ENCODE data around the gene ZNF526.

ZNF526 gene

GRCh38 chr19:42196011-42197001, 23.8 kb upstream of the ZNF526 start:
- DNase-seq, result no peak

- DNase-seq, result no peak
Observed at GRCh38 chr19:42197375-42197817, 22.7 kb upstream of the ZNF526 start.

DNA sequence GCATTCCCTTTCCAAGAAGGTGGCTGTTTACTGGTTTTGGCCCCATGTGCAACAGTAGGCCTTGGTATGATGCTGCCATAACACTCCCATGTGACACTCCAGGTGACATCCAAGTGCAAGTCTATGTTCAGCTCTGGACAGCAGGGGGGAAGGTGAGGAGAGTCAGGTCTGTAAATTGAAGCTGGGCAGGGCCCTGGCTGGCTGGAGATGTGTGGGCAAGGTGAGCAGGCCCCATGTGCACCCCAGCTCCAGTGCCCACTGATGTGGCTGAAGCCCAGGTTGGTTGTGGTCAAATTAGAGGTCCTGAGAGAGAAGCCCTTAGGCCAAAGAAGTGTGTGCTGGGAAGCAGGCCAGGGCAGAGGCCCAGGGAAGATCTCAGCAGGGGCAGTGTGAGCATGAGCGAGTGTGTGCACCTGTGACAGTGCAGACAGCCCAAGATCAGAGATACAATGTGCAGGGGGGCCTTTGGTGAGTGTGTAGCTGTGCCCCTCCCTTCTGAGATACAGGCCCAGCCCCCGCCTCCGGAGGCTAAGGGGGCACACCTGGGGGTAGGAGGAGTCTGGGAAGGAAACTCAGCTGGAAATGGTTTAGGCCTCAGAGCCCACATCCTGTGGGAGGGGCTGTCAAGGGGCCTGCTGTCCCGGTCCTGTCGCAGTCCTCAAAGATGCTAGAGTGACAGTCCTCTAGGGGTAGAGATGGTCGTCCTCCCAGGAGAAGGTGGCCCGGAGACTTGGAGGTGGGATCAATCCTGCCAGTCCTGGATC, 21.3 kb upstream of the ZNF526 start:
- no peak for DNase-seq

DNA sequence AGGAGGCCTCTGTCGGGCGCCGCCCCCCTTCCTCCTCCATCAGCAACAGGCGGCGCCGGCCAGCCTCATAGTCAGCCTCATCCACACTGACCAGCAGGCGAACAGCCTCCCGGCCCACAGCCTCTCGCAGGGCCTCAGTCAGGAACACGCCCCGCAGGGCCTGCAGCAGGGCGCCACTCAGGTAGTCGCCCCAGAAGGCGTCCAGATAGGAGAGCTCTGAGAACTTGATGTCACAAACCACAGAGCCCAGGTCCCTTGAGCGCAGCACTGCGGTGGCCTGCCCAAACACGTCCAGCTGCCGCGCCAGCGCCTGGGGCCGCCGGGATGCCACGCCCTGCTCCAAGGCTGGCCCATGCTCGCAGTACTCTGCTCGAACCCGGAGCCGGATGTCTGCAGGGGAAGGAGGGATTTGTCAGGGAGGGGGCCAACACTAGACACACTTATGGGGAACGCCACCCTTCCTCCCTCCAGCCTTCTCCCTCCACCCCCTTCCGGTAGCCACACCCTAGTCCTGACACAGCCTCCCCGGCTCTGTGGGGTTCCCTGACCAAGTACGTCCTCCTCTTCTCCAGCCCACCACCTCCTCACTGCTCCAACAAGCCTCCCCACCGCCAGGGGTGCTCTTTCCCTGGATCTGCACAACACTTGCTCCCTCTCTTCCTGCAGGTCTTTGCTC, 20.5 kb upstream of the ZNF526 start:
- no peak for DNase-seq

- no peak for DNase-seq
Observed at GRCh38 chr19:42200116-42200715, 19.9 kb upstream of the ZNF526 start.

GRCh38 chr19:42201489-42202289, 18.4 kb upstream of the ZNF526 start:
- peak in 6 of 14 donors; percentile 18 to 55 (median 36) for DNase-seq

DNA sequence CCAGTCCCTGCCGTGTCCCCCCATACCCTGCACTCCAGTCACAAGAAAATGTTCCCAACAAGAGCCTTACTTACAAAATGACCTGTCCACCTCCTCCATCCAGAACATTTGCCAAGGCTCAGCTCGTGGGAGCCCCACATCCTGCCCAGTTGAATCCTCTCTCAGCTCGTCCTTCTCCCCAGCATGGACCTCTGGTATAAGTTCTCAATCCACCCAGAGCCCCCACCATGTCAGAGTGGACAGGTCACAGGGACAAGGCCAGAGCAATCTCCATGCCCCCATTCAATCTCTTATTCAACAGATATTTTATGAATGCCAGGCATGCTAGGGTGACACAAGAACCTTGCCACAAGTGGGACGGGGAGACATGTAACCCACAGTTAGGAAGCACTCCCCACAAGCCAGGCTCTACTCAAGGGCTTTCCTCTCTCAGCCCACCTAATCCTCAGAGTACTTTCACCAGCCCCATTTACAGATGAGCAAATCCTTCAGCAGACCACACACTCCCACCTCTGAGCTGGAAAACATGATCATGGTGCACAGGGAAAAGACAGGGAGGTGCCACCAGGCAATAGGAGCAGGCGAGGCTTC, 17.7 kb upstream of the ZNF526 start:
- DNase-seq, result no peak

DNA sequence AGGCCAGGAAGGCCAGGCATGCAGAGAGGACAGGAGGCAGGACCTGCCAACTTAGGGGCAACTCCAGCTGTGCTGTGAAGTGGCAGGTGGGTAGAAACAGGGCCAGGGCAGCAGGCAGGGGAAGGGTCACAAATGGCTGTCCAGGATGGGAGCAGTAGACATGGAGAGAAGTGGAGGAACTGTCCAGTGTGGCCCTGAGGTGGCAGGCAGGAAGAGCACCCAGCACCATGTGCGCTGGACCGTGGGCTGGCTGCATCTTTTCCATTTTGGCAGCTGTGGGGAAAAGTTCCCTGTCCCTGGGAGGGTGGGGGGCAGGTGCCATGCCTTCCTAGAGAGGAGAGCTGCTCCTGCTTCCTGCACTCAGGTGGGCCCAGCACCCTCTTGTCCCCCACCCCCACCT, 16.4 kb upstream of the ZNF526 start:
- no peak for DNase-seq

DNA sequence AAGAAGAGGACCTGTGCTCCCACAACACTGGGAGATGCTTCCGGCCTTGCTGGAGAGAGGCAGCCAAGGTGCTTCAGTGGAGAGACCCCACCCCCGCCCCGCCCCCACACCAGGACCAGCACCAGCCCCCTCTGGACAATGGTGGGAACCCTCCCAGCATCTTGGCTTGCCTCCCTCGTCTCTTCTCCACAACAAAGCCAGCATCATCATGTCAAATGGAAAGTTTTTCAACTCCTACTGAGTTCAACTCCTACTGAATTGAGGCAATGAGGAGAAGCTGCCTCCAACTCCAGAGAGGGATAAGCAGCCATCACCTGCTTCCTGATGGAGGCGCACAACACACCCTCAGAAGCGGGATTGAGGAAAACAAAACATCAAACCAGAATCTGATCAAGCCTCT, 15.4 kb upstream of the ZNF526 start:
- no peak for DNase-seq

- no peak for DNase-seq
Observed at GRCh38 chr19:42206871-42207755, 13.0 kb upstream of the ZNF526 start.

GRCh38 chr19:42207767-42208271, 12.3 kb upstream of the ZNF526 start:
- DNase-seq, result no peak

GRCh38 chr19:42208612-42209011, 11.5 kb upstream of the ZNF526 start:
- DNase-seq, result no peak

- DNase-seq, result no peak
Observed at GRCh38 chr19:42212886-42213285, 7.2 kb upstream of the ZNF526 start.

DNA sequence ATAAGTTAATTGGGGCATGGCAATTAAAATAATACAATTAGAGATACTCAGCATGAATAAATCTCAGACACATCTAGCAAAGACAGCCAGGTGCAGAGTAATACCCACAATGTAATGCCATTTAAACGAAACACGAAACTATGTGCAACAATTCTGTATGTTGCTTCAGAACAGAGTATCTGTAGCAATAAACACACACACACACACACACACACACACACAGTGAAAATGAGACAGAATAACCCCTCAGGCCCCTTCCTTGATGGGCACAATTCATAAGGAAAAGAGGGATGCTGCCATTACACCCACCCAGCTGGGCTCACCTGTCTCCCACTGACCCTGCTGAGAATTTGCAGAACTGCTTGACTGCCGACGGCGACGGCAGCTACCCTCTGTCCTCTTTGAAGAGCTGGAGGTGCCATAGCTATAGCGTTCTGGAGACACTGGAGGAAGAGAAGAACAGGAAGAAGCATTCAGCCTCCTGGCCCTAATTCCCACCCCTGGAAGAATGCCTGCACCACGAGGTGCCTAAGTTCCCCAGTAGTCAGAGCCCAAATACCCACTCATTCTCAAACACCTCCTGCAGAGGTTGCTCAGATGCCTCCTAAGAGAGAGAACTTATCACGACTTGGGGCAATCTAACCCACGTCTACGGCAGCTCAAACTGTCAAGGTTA, 5.2 kb upstream of the ZNF526 start:
- DNase-seq, result no peak

DNA sequence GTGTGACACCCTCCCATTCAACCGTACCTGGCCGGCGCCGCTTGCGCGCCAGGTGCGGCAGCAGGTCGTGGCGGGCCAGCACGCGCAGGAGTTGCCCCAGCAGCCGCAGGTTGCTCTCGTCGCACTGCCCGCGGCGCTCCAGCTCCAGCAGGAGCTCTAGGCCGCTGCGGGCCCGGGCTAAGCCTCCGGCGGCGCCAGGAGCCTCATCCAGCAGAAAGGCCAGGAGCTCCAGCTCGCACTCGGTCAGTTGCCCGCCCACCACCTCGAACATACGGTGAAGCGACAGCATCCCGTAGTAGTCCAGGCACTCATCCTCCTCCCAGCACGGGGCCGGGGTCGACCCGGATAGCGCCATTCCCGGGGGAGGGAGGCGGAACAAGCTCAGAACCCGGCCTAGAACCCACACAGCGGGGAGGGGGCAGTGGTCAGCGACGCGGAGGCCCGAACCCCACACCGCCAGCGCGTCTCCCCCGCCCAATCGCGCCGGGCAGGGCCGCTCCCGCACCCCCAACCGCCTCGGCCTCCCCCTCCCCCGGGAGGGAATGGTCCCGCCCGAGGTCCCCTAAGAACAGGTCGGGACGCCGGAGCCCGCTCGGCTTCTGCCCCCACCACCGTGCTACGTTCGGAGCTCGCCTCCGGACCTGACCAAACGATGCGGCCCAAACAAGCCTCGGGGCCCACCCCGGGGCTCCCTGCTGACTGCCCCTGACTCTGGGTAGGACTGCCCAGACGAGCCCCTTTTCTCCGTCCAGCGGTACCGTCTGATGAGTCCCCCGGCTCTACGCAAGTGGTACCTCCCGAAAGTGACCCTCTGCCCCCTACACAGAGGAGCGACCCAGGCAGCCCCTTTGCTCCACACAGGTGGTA, 3.2 kb upstream of the ZNF526 start:
- DNase-seq, result peak in 11 of 14 donors; percentile 35 to 75 (median 56)

DNA sequence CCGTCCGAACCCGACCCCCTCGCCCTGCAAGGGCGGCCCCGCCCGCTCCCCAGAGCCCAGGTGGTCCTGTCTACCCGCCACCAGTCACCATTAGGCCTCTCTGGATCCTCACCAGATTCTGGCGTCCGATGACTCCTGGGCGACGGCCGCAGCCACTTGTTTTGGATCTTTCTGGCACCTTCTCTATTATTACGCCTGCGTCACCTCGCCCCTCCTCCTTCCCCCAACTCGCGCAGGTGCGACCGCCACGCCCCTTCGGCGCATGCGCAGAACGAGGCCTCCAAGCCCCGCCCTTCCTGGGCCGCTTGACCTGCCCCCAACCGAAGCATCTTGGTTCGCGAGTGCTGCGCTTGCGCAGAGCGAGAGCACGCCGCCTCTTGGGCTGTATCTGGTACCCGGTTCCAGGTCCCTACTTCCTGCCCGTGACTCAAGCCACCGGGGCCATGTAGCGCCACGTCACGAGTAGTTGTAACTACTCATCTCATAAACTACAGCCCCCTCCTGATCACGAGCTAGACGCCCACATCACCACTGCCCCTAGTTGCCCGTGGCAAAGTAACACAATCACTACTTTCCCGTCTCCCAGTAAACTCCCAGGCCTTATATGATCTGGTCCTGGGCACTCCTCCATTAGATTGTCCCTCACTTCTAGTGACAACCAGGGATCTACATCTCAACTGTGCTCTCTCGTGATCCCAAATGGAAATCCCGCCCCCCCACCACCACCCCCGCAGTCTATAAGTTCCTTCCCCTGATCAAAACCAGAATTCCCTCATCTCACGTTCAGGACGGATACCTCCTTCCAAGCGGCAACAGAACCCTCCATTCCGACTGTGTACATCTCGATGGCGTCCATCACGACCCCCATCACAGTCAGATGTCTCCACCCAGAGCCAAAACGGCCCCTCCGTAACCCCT, 2.3 kb upstream of the ZNF526 start, which contains the start of gene DEDD2:
TSS of gene DEDD2 (minus strand) at position 158 of the 918 bp plus-strand sequence. CDS start 670 bp downstream, outside the sequence.
- DNase-seq, result peak; percentile 79 to 98 (median 96)

DNA sequence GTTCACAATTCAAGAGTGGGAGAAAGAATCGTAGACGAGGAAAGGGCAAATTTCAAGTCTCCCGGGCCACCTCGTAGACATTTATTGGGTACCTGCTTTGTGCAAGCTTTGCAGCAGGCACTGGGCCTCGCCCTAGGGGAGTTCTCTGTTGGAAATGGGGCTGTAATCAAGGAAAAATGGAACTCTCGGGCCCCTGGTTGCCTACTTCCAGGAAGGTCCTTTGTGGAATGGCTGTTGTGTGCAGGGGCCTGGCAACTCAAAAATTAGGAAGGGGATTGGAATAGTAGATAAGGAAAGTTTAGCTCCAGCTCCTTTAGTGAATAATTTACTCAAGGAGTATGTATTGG, 612 bp downstream of the ZNF526 start:
- no peak for DNase-seq
